ENCODE data around the gene PLEKHG3.

PLEKHG3 gene

DNA sequence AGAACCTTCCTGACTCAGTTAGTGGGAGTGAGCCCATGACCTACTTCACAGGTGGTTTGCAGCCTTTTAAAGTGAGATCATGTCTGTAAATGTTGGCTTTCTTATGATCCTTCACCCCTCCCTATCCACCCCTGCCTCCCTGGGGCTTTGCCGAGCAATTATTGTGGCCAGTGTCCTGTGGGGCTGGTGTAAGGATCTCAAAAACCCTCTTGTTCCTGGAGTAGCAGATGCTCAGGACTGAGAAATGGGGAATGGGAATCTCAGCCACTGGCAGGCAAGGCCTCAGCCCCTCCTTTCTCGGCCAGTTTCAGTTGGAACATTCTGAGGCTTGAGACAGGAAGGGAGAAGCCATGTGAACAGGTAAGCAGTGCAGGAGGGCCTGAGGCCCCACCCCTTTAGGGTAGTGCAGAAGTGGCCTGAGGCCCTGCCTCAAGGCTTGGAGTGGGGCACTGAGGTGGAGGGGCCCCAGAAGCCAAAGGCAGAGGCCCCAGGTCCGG is 53.8 kb downstream of the PLEKHG3 start:
- in situ Hi-C loops (cut with MboI; ENCODE audit: low sequenced_read_pairs): no loop called here
- Histone ChIP-seq H3K36me3 (replicated peaks) (no peaks in the 10 kb centered on the region), H3K9me3 (no peaks in the 10 kb centered on the region), H3K27me3 (ENCODE audit: low read depth) (0 out of 2 replicates have a peak, but pooled peaks cover 3% of the 10 kb centered on the region), H3K4me1 (peaks cover 7% of the 10 kb centered on the region; the same call in 1 of the 2 replicates), H3K4me3 (no peak overlapping the region)
- no peak for DNase-seq (ENCODE audit: low spot score in 2 of 2)

DNA sequence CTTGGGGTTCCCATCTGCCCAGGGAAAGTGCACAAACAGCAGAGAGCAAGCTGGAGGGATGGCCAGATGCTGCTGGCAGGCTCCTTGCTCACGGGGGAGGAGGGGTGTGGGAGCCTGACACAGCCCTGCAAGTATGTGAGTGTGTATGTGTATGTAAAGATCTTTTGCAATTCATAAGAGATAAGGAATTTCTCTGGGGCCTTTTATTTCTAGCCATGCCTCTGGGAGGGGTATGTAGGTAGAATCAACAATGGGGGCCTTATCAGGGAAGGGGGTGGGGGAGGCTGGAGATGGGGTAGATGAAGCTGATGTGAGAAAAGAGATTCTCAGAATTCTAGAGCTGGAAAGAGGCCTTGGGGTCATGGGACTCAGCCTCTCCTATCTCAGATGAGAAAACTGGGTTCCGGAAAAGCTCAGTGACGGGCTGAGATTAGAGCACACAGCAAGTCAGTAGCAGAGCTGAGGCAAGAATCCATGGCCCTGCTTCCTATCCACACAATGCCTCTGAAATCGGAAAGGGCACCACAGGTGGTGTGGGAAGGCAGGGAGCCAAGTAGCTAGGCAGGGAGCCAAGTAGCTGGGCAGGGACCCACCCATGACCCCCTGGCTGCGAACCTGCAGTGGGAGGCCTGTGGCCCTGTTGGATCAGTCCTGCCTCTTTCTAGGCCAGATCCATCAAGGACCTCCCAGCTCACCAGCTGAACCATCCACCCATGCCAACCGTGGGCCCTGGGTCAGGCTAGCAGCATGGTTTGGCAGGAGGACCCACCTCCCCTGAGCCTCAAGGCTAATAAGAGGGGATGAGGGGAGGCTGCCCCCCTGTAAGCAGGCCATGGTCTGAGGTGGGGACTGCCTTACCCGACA is 54.7 kb downstream of the PLEKHG3 start:
- H3K9me3 ChIP-seq: no peaks in the 10 kb centered on the region
- H3K27me3 ChIP-seq (ENCODE audit: low read depth): 0 out of 2 replicates have a peak, but pooled peaks cover 3% of the 10 kb centered on the region
- in situ Hi-C loops (cut with MboI; ENCODE audit: low sequenced_read_pairs): no loop called here
- no peak for DNase-seq (ENCODE audit: low spot score in 2 of 2)
- H3K4me1 ChIP-seq: peaks cover 7% of the 10 kb centered on the region; the same call in 1 of the 2 replicates
- H3K36me3 ChIP-seq (replicated peaks): no peaks in the 10 kb centered on the region
- H3K4me3 ChIP-seq: no peak overlapping the region

DNA sequence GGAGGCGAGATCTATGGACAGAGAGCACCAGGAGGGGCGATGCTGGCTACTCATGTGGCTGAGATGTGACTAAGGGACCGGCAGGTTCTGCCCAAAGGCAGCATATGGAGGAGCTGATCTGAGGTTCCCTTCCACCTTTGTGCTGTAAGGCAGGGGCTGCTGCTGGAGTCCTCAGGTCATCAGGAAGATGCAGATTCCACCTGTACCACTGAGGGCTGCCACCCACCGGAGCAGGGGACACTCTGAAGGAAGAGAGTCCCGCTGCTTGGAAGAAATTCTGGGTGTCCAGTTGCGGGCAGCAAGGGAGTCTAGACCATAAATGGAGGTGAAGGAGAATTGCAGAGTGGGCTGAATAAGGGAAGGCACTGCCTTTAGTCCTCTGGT is 55.3 kb downstream of the PLEKHG3 start:
- in situ Hi-C loops (cut with MboI; ENCODE audit: low sequenced_read_pairs): no loop called here
- H3K4me3 ChIP-seq: no peak overlapping the region
- H3K36me3 ChIP-seq (replicated peaks): no peaks in the 10 kb centered on the region
- DNase-seq (ENCODE audit: low spot score in 2 of 2): no peak
- no peaks in the 10 kb centered on the region for H3K9me3 ChIP-seq
- 0 out of 2 replicates have a peak, but pooled peaks cover 3% of the 10 kb centered on the region for H3K27me3 ChIP-seq (ENCODE audit: low read depth)
- peaks cover 7% of the 10 kb centered on the region; the same call in 1 of the 2 replicates for H3K4me1 ChIP-seq

DNA sequence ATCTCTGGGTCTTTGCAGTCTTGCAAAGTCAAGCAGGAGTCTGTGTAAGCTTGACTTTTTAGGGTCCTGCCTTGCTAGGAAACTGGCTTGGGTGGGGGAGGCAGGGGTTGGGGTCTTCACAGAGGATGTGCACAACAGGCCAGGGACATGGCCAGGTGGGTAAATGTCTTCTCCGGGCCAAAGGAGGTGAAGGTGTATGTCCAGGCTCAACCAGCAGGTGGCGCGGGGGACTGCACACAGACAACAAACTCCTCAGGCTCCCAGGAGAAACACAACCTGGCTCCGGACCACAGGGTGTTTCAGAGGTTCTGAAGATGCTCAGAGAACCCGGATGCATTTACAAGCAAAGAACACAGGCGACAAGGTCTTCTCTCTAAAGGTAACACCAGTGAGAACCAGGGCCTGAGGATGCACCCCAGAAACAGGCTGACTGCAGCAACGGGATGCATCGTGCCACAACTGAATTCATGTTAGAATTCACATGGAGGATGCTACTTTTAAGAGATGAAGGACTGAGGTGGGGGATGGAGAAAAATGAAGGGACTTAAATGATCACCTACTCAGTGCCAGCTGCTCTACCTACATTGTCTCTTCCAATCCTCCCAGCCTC is 56.0 kb downstream of the PLEKHG3 start:
- Histone ChIP-seq H3K36me3 (replicated peaks) (no peaks in the 10 kb centered on the region), H3K9me3 (no peaks in the 10 kb centered on the region), H3K27me3 (ENCODE audit: low read depth) (0 out of 2 replicates have a peak, but pooled peaks cover 2% of the 10 kb centered on the region), H3K4me1 (peaks cover 7% of the 10 kb centered on the region; the same call in 1 of the 2 replicates), H3K4me3 (no peak overlapping the region)
- peak; percentile 44 to 85 for DNase-seq (ENCODE audit: low spot score in 2 of 2)
- in situ Hi-C loops (cut with MboI; ENCODE audit: low sequenced_read_pairs): loop anchor here (5.0 kb wide), 1 partner anchor 88 kb away; no protein-coding TSS in a partner anchor

DNA sequence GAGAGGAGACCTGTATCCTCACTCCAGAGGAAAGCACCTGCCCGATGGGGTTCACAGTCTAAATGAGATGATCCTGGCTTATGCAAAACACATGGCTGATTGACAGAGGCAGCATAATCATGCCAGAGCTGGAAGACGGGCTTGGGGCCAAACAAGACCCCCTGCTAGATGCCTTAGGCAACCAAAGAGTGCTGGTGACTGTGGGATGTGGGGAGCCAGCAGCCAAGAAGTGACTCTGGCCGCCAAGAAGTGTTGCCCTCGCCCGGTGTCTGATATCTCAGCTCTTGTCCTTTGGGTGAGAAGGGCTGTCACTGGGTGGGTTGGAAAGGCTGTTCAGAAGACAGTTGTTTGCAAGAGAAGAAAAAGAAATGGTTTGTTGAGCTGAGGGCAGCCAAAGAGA is 56.7 kb downstream of the PLEKHG3 start:
- H3K9me3 ChIP-seq: no peaks in the 10 kb centered on the region
- peaks cover 7% of the 10 kb centered on the region; the same call in 1 of the 2 replicates for H3K4me1 ChIP-seq
- in situ Hi-C loops (cut with MboI; ENCODE audit: low sequenced_read_pairs): loop anchor here (5.0 kb wide), 1 partner anchor 89 kb away; no protein-coding TSS in a partner anchor
- H3K27me3 ChIP-seq (ENCODE audit: low read depth): no peaks in the 10 kb centered on the region
- no peak overlapping the region for H3K4me3 ChIP-seq
- H3K36me3 ChIP-seq (replicated peaks): no peaks in the 10 kb centered on the region
- no peak for DNase-seq (ENCODE audit: low spot score in 2 of 2)

DNA sequence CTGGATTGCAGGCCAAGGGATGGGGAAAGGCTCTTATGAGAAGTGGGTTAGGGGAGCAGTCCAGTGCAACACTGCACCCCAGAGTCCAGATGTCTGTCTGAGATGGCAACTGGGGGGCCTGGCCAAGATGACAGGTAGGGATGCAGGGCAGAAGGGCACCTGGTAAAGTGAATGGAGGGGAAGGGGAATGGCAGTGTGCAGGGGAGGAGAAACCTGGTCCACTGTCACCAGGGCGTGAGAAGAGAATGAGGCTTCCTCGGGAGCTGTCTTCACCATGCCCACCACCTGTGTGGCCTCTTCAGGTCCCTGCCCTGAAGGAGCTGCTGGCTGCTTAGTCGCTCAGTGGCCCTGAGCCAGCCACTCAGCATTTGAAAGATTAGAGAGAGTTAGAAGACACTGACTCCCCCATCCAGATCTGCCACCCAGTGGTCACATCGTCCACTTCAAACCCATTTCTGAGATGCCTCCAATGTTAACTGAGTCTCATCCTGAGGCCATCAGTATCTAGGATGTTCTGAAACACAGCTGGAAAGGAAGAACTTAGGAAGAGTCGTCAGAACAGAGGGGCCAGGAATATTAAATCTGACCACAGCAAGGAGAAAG is 57.3 kb downstream of the PLEKHG3 start:
- Histone ChIP-seq H3K27me3 (ENCODE audit: low read depth) (no peaks in the 10 kb centered on the region), H3K9me3 (no peaks in the 10 kb centered on the region), H3K36me3 (replicated peaks) (no peaks in the 10 kb centered on the region), H3K4me3 (no peak overlapping the region), H3K4me1 (peaks cover 7% of the 10 kb centered on the region; the same call in 1 of the 2 replicates)
- no peak for DNase-seq (ENCODE audit: low spot score in 2 of 2)
- in situ Hi-C loops (cut with MboI; ENCODE audit: low sequenced_read_pairs): loop anchor here (5.0 kb wide), 1 partner anchor 89 kb away; no protein-coding TSS in a partner anchor

DNA sequence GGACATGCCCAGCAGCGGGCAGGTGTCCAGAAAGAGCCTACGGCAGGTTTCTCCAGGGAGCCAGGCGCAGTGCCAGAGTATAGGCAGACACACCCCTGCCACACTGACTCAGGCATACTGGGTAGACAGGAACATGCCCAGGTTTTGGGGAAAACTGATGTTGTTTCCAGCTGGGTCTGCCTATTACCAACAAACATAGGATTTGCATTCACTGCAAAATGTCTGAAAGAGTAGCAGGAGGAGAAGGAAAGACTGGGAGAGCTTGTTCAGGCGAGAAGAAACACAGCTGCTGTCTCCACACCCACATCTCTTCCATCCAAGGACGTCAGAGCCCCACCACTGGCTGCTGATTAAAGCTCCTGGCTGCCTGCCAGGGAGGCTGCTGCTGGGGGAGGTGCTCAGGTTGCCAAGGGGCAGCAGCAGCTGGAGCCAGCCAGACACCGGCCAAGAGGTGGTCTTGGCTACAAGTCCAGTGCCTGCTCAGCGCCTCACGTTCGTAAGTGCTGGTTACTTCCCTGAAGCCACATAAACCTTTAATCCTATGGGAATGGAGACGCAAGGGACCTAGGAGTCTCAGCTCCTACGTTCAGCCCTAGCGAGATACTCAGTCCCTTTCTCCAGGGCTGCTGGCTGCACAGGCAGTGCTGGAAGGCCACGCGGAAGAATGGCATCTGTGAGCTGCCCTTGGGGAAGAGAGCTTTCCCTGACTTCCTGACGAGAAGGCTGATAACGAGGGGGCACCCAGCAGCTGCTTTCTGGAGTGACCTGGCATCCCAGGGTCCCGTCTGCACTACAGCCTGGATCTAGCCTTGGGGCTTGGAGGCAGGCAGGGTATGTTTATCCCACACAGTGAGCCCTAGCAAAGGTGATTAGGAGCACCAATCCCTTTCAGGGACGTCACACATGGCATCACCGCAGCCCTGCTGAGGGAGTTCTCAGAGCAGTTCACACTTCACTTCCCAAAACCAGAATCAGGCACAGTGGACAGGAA is 58.1 kb downstream of the PLEKHG3 start:
- no peaks in the 10 kb centered on the region for H3K27me3 ChIP-seq (ENCODE audit: low read depth)
- H3K4me3 ChIP-seq: no peak overlapping the region
- peak; percentile 24 to 74 for DNase-seq (ENCODE audit: low spot score in 2 of 2)
- in situ Hi-C loops (cut with MboI; ENCODE audit: low sequenced_read_pairs): loop anchor here (5.0 kb wide), 1 partner anchor 90 kb away; no protein-coding TSS in a partner anchor
- no peaks in the 10 kb centered on the region for H3K9me3 ChIP-seq
- H3K4me1 ChIP-seq: peaks cover 7% of the 10 kb centered on the region; the same call in 1 of the 2 replicates
- no peaks in the 10 kb centered on the region for H3K36me3 ChIP-seq (replicated peaks)

DNA sequence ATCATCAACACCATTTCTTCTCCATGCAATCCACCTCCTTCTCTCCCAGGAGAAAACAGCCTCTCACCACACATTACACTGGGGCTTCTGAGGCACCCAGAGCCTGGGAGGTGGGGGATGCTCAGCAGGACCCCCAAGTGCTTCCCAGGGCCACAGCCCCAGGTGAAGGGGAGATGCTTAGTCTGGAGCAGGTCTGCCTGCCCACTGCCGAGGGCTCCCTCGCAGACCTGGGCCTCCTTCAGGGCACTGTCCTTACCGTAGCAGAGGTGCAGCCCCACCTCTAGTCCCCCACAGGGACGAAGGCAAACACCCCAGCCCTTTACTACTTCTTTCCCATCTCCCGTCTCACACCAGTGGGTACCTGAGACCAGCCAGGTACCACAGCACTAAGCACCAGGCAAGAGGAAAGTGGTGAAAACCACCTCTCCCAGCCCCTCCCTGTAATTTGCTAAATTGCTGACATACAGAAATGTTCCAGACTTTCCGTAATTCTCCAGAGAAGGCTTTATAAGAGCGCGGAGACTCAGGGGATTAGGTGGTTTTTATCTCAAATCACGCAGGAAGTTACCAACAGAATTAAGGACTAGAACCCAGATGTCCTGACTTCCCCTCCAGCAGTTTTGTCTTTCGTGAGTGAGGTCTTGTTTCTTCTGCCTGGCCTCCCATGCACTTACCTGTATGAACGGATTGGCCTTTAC is 59.0 kb downstream of the PLEKHG3 start:
- Histone ChIP-seq H3K4me3 (no peak overlapping the region), H3K4me1 (peaks cover 7% of the 10 kb centered on the region; the same call in 1 of the 2 replicates), H3K9me3 (no peaks in the 10 kb centered on the region), H3K36me3 (replicated peaks) (no peaks in the 10 kb centered on the region), H3K27me3 (ENCODE audit: low read depth) (no peaks in the 10 kb centered on the region)
- no peak for DNase-seq (ENCODE audit: low spot score in 2 of 2)
- in situ Hi-C loops (cut with MboI; ENCODE audit: low sequenced_read_pairs): loop anchor here (5.0 kb wide), 1 partner anchor 91 kb away; no protein-coding TSS in a partner anchor

DNA sequence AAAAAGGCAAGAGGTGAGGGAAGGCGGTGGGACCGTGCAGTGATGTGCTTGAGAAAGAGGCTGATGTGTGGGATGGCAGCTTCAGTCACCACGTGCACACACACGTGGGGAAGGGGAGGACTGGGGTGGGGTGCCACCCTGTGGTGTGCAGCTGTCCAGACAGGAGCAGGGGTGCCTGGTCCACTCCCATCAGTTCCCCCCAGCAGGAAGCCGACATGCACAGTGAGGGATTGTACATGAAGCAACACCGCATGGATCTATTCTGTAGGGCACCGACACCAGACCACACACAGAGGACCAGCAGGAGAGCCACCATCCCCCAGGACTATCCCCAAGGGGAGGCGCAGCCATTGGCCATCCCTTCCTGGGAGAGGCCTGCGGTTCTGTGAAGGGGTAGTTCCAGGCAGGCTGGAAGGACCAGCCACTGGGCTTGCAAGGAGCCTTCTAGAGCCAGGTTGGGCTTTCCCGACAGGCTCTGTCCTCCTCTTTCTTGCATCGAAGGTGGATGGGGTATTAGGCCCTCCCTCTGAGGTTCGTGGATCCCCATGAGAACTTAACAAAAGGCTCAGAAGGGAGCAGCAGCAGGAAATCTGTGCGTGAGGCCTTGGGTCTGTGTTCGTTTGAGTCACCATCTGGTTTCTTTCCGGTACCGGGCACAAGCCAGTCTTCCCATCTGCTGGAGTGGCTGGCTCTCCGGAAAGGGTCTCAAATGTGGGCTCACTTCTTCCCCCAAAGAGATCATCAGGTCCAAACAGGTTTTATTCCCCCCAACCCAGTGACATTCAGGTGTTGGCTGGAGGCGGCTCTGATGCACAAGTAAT is 59.8 kb downstream of the PLEKHG3 start:
- Histone ChIP-seq H3K36me3 (replicated peaks) (no peaks in the 10 kb centered on the region), H3K9me3 (no peaks in the 10 kb centered on the region), H3K27me3 (ENCODE audit: low read depth) (no peaks in the 10 kb centered on the region), H3K4me3 (no peak overlapping the region), H3K4me1 (peaks cover 7% of the 10 kb centered on the region; the same call in 1 of the 2 replicates)
- peak in 1 of 2 experiments; percentile 42 for DNase-seq (ENCODE audit: low spot score in 2 of 2)
- in situ Hi-C loops (cut with MboI; ENCODE audit: low sequenced_read_pairs): loop anchor here (5.0 kb wide), 1 partner anchor 92 kb away; no protein-coding TSS in a partner anchor

DNA sequence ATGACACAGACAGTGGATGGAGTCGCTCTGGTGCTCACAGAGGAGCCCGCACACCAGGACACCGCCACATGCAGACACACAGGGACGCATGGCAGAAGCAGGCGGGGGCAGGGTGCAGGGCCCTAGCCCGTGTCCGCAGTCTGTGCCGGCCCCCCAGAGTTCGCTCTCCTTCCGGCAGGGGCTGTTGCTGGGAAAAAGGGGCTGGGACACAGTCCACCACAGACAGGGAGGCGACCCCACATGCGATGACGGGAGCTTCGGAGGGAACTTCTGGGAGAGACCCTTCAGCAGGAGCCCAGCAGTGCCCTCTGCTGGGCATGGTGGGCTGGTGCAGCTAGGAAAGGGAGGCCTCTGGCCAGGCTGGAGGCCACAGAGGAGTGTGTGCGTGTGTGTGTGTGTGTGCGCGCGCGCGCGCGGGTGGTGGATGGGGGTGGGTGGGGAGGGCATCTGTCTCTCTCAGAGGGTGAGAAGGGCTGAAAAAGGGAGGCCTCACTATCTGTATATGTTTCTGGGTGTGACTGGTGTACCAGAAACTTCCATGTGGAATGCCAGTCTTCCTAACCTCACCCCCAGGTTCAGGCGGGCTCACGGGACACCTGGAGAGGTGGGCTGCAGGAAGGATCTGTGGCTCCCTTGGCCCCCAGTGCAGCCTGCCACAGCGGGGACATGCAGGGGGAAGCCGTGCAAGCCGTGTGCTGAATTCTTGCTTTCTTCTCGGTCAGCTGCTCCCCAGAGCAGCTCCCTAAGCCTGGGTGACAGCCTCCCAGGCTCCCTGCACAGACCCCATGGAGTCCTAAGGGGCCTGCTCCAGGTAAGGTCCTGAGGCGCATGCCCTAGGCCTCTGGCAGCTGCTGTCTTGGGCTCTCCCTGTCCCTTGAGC is 60.7 kb downstream of the PLEKHG3 start:
- in situ Hi-C loops (cut with MboI; ENCODE audit: low sequenced_read_pairs): loop anchor here (5.0 kb wide), 1 partner anchor 93 kb away; no protein-coding TSS in a partner anchor
- Histone ChIP-seq H3K27me3 (ENCODE audit: low read depth) (no peaks in the 10 kb centered on the region), H3K36me3 (replicated peaks) (no peaks in the 10 kb centered on the region), H3K9me3 (no peaks in the 10 kb centered on the region), H3K4me3 (no peak overlapping the region), H3K4me1 (peaks cover 7% of the 10 kb centered on the region; the same call in 1 of the 2 replicates)
- DNase-seq (ENCODE audit: low spot score in 2 of 2): peak; percentile 70 to 86
